Measurements from ENCODE around the gene PPM1H. TPM values are rescaled to one million over a fixed set of nuclear protein-coding genes. Genes with fewer than 3 reads are reported as not detected.

PPM1H gene
- total and polyA plus RNA-seq, 4 donors = 22.0 to 35.8 (median 26.0) TPM

- WGBS (ENCODE audit: insufficient coverage) = 87% methylated on average over 3 of the region's 6 CpGs
- Histone ChIP-seq H3K9me3 (ENCODE audit: control insufficient read depth, insufficient read depth, low read length) (no peaks in the 10 kb centered on the region), H3K27ac (ENCODE audit: low read depth, low read length) (no peak overlapping the region), H3K4me1 (ENCODE audit: control insufficient read depth, insufficient read depth, low read length) (peaks cover 6% of the 10 kb centered on the region), H3K4me3 (ENCODE audit: low read depth, low read length) (no peak overlapping the region), H3K36me3 (ENCODE audit: control insufficient read depth, insufficient read depth, low read length) (no peaks in the 10 kb centered on the region), H3K27me3 (ENCODE audit: control insufficient read depth, insufficient read depth, low read length) (no peaks in the 10 kb centered on the region)
- DNase-seq (ENCODE audit: low read depth in 4 of 6, low spot score in 6 of 6) = no peak
These were observed 147.9 kb downstream of the PPM1H start for GRCh38 chr12:62787023-62787422.

- Histone ChIP-seq H3K4me3 (ENCODE audit: low read depth, low read length) (no peak overlapping the region), H3K4me1 (ENCODE audit: control insufficient read depth, insufficient read depth, low read length) (peaks cover 4% of the 10 kb centered on the region), H3K36me3 (ENCODE audit: control insufficient read depth, insufficient read depth, low read length) (no peaks in the 10 kb centered on the region), H3K27me3 (ENCODE audit: control insufficient read depth, insufficient read depth, low read length) (no peaks in the 10 kb centered on the region), H3K9me3 (ENCODE audit: control insufficient read depth, insufficient read depth, low read length) (no peaks in the 10 kb centered on the region), H3K27ac (ENCODE audit: low read depth, low read length) (peak overlapping the region; percentile 75)
- DNase-seq (ENCODE audit: low read depth in 4 of 6, low spot score in 6 of 6) = no peak
- 52% methylated on average over 7 of the region's 8 CpGs for WGBS (ENCODE audit: insufficient coverage)
These were observed 148.9 kb downstream of the PPM1H start for GRCh38 chr12:62785941-62786559.

- H3K4me3 ChIP-seq (ENCODE audit: low read depth, low read length) = no peak overlapping the region
- peaks cover 4% of the 10 kb centered on the region for H3K4me1 ChIP-seq (ENCODE audit: control insufficient read depth, insufficient read depth, low read length)
- no peaks in the 10 kb centered on the region for H3K9me3 ChIP-seq (ENCODE audit: control insufficient read depth, insufficient read depth, low read length)
- no peaks in the 10 kb centered on the region for H3K27me3 ChIP-seq (ENCODE audit: control insufficient read depth, insufficient read depth, low read length)
- peak in 1 of 6 donors; percentile 65 for DNase-seq (ENCODE audit: low read depth in 4 of 6, low spot score in 6 of 6)
- no peak overlapping the region for H3K27ac ChIP-seq (ENCODE audit: low read depth, low read length)
- H3K36me3 ChIP-seq (ENCODE audit: control insufficient read depth, insufficient read depth, low read length) = no peaks in the 10 kb centered on the region
- no CpG with 5 or more reads among the region's 4 CpGs for WGBS (ENCODE audit: insufficient coverage)
These were observed 150.4 kb downstream of the PPM1H start for GRCh38 chr12:62784576-62784975.

- Histone ChIP-seq H3K36me3 (ENCODE audit: control insufficient read depth, insufficient read depth, low read length) (no peaks in the 10 kb centered on the region), H3K27ac (ENCODE audit: low read depth, low read length) (no peak overlapping the region), H3K9me3 (ENCODE audit: control insufficient read depth, insufficient read depth, low read length) (no peaks in the 10 kb centered on the region), H3K4me3 (ENCODE audit: low read depth, low read length) (no peak overlapping the region), H3K4me1 (ENCODE audit: control insufficient read depth, insufficient read depth, low read length) (peaks cover 4% of the 10 kb centered on the region), H3K27me3 (ENCODE audit: control insufficient read depth, insufficient read depth, low read length) (no peaks in the 10 kb centered on the region)
- DNase-seq (ENCODE audit: low read depth in 4 of 6, low spot score in 6 of 6) = peak in 2 of 6 donors; percentile 66 to 83
- 80% methylated on average over 4 of the region's 6 CpGs for whole genome bisulfite sequencing (ENCODE audit: insufficient coverage)
These were observed 151.1 kb downstream of the PPM1H start for GRCh38 chr12:62783881-62784280.

- Histone ChIP-seq H3K27ac (ENCODE audit: low read depth, low read length) (no peak overlapping the region), H3K4me3 (ENCODE audit: low read depth, low read length) (no peak overlapping the region), H3K4me1 (ENCODE audit: control insufficient read depth, insufficient read depth, low read length) (peaks cover 2% of the 10 kb centered on the region), H3K36me3 (ENCODE audit: control insufficient read depth, insufficient read depth, low read length) (no peaks in the 10 kb centered on the region), H3K9me3 (ENCODE audit: control insufficient read depth, insufficient read depth, low read length) (no peaks in the 10 kb centered on the region), H3K27me3 (ENCODE audit: control insufficient read depth, insufficient read depth, low read length) (no peaks in the 10 kb centered on the region)
- no peak for DNase-seq (ENCODE audit: low read depth in 4 of 6, low spot score in 6 of 6)
- WGBS (ENCODE audit: insufficient coverage) = 98% methylated on average over 9 of the region's 9 CpGs
These were observed 153.6 kb downstream of the PPM1H start for GRCh38 chr12:62781136-62781880.

- Histone ChIP-seq H3K4me1 (ENCODE audit: control insufficient read depth, insufficient read depth, low read length) (no peaks in the 10 kb centered on the region), H3K4me3 (ENCODE audit: low read depth, low read length) (no peak overlapping the region), H3K27me3 (ENCODE audit: control insufficient read depth, insufficient read depth, low read length) (no peaks in the 10 kb centered on the region), H3K36me3 (ENCODE audit: control insufficient read depth, insufficient read depth, low read length) (no peaks in the 10 kb centered on the region), H3K9me3 (ENCODE audit: control insufficient read depth, insufficient read depth, low read length) (no peaks in the 10 kb centered on the region), H3K27ac (ENCODE audit: low read depth, low read length) (no peak overlapping the region)
- DNase-seq (ENCODE audit: low read depth in 4 of 6, low spot score in 6 of 6) = no peak
These were observed 155.5 kb downstream of the PPM1H start for GRCh38 chr12:62779488-62779887.

GRCh38 chr12:62778187-62778586, 156.8 kb downstream of the PPM1H start:
- 88% methylated on average over 1 of the region's 3 CpGs for WGBS (ENCODE audit: insufficient coverage)
- no peaks in the 10 kb centered on the region for H3K9me3 ChIP-seq (ENCODE audit: control insufficient read depth, insufficient read depth, low read length)
- no peak for DNase-seq (ENCODE audit: low read depth in 4 of 6, low spot score in 6 of 6)
- no peaks in the 10 kb centered on the region for H3K36me3 ChIP-seq (ENCODE audit: control insufficient read depth, insufficient read depth, low read length)
- no peak overlapping the region for H3K27ac ChIP-seq (ENCODE audit: low read depth, low read length)
- no peaks in the 10 kb centered on the region for H3K27me3 ChIP-seq (ENCODE audit: control insufficient read depth, insufficient read depth, low read length)
- no peaks in the 10 kb centered on the region for H3K4me1 ChIP-seq (ENCODE audit: control insufficient read depth, insufficient read depth, low read length)
- H3K4me3 ChIP-seq (ENCODE audit: low read depth, low read length) = no peak overlapping the region

GRCh38 chr12:62776997-62777396, 158.0 kb downstream of the PPM1H start:
- Histone ChIP-seq H3K36me3 (ENCODE audit: control insufficient read depth, insufficient read depth, low read length) (no peaks in the 10 kb centered on the region), H3K9me3 (ENCODE audit: control insufficient read depth, insufficient read depth, low read length) (no peaks in the 10 kb centered on the region), H3K27me3 (ENCODE audit: control insufficient read depth, insufficient read depth, low read length) (peaks cover 2% of the 10 kb centered on the region), H3K4me1 (ENCODE audit: control insufficient read depth, insufficient read depth, low read length) (no peaks in the 10 kb centered on the region), H3K4me3 (ENCODE audit: low read depth, low read length) (no peak overlapping the region), H3K27ac (ENCODE audit: low read depth, low read length) (no peak overlapping the region)
- WGBS (ENCODE audit: insufficient coverage) = 92% methylated on average over 2 of the region's 2 CpGs
- peak in 1 of 6 donors; percentile 39 for DNase-seq (ENCODE audit: low read depth in 4 of 6, low spot score in 6 of 6)

- peaks cover 2% of the 10 kb centered on the region for H3K27me3 ChIP-seq (ENCODE audit: control insufficient read depth, insufficient read depth, low read length)
- H3K4me3 ChIP-seq (ENCODE audit: low read depth, low read length) = no peak overlapping the region
- DNase-seq (ENCODE audit: low read depth in 4 of 6, low spot score in 6 of 6) = no peak
- H3K9me3 ChIP-seq (ENCODE audit: control insufficient read depth, insufficient read depth, low read length) = no peaks in the 10 kb centered on the region
- no peaks in the 10 kb centered on the region for H3K36me3 ChIP-seq (ENCODE audit: control insufficient read depth, insufficient read depth, low read length)
- H3K27ac ChIP-seq (ENCODE audit: low read depth, low read length) = no peak overlapping the region
- no peaks in the 10 kb centered on the region for H3K4me1 ChIP-seq (ENCODE audit: control insufficient read depth, insufficient read depth, low read length)
These were observed 158.4 kb downstream of the PPM1H start for GRCh38 chr12:62776575-62776974.

GRCh38 chr12:62774794-62775193, 160.2 kb downstream of the PPM1H start:
- Histone ChIP-seq H3K4me1 (ENCODE audit: control insufficient read depth, insufficient read depth, low read length) (peaks cover 4% of the 10 kb centered on the region), H3K4me3 (ENCODE audit: low read depth, low read length) (no peak overlapping the region), H3K27ac (ENCODE audit: low read depth, low read length) (no peak overlapping the region), H3K27me3 (ENCODE audit: control insufficient read depth, insufficient read depth, low read length) (peaks cover 2% of the 10 kb centered on the region), H3K9me3 (ENCODE audit: control insufficient read depth, insufficient read depth, low read length) (no peaks in the 10 kb centered on the region), H3K36me3 (ENCODE audit: control insufficient read depth, insufficient read depth, low read length) (no peaks in the 10 kb centered on the region)
- no peak for DNase-seq (ENCODE audit: low read depth in 4 of 6, low spot score in 6 of 6)
- WGBS (ENCODE audit: insufficient coverage) = no CpG with 5 or more reads among the region's 8 CpGs
